ENCODE measurements around the gene MFN2.
"Not testable (repeated sequence)": the region's sequence is repeated elsewhere in the genome, so short reads cannot be mapped to it uniquely, and the experiment has no call there.

MFN2 gene

DNA sequence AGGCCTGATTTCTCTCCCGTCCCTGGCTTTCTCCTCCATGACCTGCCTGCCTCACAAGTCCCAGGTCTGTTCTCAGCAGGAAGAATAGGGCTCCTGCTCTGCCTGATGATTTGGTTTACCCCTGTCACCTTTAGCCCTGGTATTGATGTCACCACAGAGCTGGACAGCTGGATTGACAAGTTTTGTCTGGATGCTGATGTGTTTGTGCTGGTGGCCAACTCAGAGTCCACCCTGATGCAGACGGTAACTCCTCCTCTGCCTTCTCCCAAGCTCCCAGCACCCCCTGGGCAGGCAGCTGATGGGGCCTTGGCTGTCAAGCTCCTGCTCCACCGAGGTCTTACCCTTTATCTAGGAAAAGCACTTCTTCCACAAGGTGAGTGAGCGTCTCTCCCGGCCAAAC, 18.4 kb downstream of the MFN2 start:
- no peak overlapping the region for H3K27ac ChIP-seq (ENCODE audit: low read length)
- H3K36me3 ChIP-seq (ENCODE audit: control insufficient read depth in 2 of 2, insufficient read depth in 2 of 2, low read length in 2 of 2) = peaks cover 67 to 74% of the 10 kb centered on the region in 2 donors

DNA sequence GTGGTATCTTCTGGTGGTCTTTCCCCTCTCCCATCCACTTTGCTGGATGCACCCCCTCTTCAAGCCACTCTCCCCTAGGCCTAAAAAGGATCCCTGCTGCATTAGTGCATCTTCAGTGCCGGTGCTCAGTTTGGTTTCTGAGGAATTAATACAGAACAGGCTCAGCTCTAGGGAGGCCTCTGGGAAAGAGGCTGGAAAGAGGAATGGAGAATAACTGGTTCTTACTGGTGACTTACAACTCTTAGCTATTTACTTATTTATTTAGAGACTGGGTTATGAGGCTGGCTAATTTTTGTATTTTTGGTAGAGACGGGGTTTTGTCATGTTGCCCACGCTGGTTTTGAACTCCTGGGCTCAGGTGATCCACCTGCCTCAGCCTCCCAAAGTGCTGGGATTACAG, 19.0 kb downstream of the MFN2 start:
- H3K27me3 ChIP-seq (ENCODE audit: control insufficient read depth in 1 of 2, insufficient read depth in 2 of 2, low read length in 2 of 2) = no peaks in the 10 kb centered on the region
- H3K9me3 ChIP-seq (ENCODE audit: control insufficient read depth in 2 of 2, low read length in 2 of 2) = no peaks in the 10 kb centered on the region
- H3K4me3 ChIP-seq (ENCODE audit: low read length in 2 of 2) = no peak overlapping the region
- no peaks in the 10 kb centered on the region for H3K4me1 ChIP-seq (ENCODE audit: control insufficient read depth, insufficient read depth, low read length)
- no peak overlapping the region for H3K27ac ChIP-seq (ENCODE audit: low read length)
- H3K9ac ChIP-seq (ENCODE audit: low read length in 2 of 2) = no peak overlapping the region
- peaks cover 68 to 77% of the 10 kb centered on the region in 2 donors for H3K36me3 ChIP-seq (ENCODE audit: control insufficient read depth in 2 of 2, insufficient read depth in 2 of 2, low read length in 2 of 2)

More for the DNA sequence above, 18.4 kb downstream of the MFN2 start:
- H3K27me3 ChIP-seq (ENCODE audit: control insufficient read depth in 1 of 2, insufficient read depth in 2 of 2, low read length in 2 of 2) = no peaks in the 10 kb centered on the region
- H3K4me3 ChIP-seq (ENCODE audit: low read length in 2 of 2) = no peak overlapping the region
- H3K4me1 ChIP-seq (ENCODE audit: control insufficient read depth, insufficient read depth, low read length) = no peaks in the 10 kb centered on the region
- H3K9me3 ChIP-seq (ENCODE audit: control insufficient read depth in 2 of 2, low read length in 2 of 2) = no peaks in the 10 kb centered on the region
- no peak overlapping the region for H3K9ac ChIP-seq (ENCODE audit: low read length in 2 of 2)

DNA sequence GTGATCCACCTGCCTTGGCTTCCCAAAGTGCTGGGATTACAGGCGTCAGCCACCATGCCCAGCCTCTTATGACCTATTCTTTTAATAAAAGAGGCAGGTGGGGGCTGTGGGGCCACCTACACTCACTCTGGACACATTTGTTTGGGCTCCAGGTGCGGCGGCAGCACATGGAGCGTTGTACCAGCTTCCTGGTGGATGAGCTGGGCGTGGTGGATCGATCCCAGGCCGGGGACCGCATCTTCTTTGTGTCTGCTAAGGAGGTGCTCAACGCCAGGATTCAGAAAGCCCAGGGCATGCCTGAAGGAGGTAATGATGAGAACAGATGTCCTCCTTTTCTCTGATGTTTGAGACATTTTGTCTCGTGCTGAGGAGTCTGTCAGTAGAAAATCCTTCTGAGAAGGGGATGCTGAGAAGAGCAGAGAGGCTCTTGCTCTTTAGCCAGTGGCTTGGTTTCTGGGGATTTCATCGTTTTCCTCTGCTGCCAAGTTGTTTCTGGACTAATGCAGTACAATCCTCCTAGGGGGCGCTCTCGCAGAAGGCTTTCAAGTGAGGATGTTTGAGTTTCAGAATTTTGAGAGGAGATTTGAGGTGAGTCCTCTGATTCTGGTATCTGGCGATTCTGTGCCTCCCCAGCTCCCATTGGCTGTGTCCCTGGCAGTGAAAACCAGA, 21.1 kb downstream of the MFN2 start:
- Histone ChIP-seq H3K27ac (ENCODE audit: low read length) (no peak overlapping the region), H3K4me3 (ENCODE audit: low read length in 2 of 2) (no peak overlapping the region), H3K9me3 (ENCODE audit: control insufficient read depth in 2 of 2, low read length in 2 of 2) (no peaks in the 10 kb centered on the region), H3K4me1 (ENCODE audit: control insufficient read depth, insufficient read depth, low read length) (no peaks in the 10 kb centered on the region), H3K36me3 (ENCODE audit: control insufficient read depth in 2 of 2, insufficient read depth in 2 of 2, low read length in 2 of 2) (peaks cover 74 to 81% of the 10 kb centered on the region in 2 donors), H3K27me3 (ENCODE audit: control insufficient read depth in 1 of 2, insufficient read depth in 2 of 2, low read length in 2 of 2) (no peaks in the 10 kb centered on the region), H3K9ac (ENCODE audit: low read length in 2 of 2) (no peak overlapping the region)

DNA sequence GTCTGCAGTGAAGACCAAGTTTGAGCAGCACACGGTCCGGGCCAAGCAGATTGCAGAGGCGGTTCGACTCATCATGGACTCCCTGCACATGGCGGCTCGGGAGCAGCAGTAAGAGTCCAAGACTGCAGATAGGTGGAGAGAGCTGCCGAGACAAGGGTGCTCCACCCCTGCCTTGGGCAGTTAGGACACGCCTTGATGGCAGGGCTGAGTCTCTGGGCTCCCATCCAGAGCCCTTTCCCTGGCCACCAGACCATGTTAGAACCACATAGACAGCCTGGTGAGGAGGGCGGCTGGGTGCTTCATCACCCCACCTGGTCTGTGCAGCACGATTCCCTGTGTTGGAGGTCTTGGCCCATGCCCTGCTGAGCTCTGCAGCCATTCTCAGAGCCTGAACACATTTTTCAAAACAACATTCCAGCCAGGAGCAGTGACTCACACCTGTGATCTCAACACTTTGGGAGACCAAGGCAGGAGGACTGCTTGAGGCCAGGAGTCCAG, 21.8 kb downstream of the MFN2 start:
- H3K9me3 ChIP-seq (ENCODE audit: control insufficient read depth in 2 of 2, low read length in 2 of 2) = no peaks in the 10 kb centered on the region
- H3K4me3 ChIP-seq (ENCODE audit: low read length in 2 of 2) = no peak overlapping the region
- no peak overlapping the region for H3K9ac ChIP-seq (ENCODE audit: low read length in 2 of 2)
- H3K4me1 ChIP-seq (ENCODE audit: control insufficient read depth, insufficient read depth, low read length) = no peaks in the 10 kb centered on the region
- no peaks in the 10 kb centered on the region for H3K27me3 ChIP-seq (ENCODE audit: control insufficient read depth in 1 of 2, insufficient read depth in 2 of 2, low read length in 2 of 2)
- no peak overlapping the region for H3K27ac ChIP-seq (ENCODE audit: low read length)
- H3K36me3 ChIP-seq (ENCODE audit: control insufficient read depth in 2 of 2, insufficient read depth in 2 of 2, low read length in 2 of 2) = peaks cover 75 to 84% of the 10 kb centered on the region in 2 donors

DNA sequence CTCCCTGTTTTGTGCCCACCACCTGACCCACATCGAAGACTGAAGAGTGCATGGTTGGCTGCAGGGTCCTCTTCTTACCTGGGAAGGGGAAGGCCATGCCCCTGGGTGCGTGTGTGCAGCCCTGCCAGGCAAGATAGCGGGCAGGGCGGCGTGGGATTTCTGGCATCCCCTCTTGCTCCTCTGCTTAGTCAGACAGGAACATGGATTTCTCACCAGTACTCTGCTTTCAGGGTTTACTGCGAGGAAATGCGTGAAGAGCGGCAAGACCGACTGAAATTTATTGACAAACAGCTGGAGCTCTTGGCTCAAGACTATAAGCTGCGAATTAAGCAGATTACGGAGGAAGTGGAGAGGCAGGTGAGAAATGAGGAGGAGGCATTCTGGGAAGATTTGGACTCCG, 23.5 kb downstream of the MFN2 start:
- Histone ChIP-seq H3K27ac (ENCODE audit: low read length) (no peak overlapping the region), H3K4me3 (ENCODE audit: low read length in 2 of 2) (no peak overlapping the region), H3K27me3 (ENCODE audit: control insufficient read depth in 1 of 2, insufficient read depth in 2 of 2, low read length in 2 of 2) (no peaks in the 10 kb centered on the region), H3K9ac (ENCODE audit: low read length in 2 of 2) (no peak overlapping the region), H3K36me3 (ENCODE audit: control insufficient read depth in 2 of 2, insufficient read depth in 2 of 2, low read length in 2 of 2) (peaks cover 71 to 80% of the 10 kb centered on the region in 2 donors), H3K4me1 (ENCODE audit: control insufficient read depth, insufficient read depth, low read length) (no peaks in the 10 kb centered on the region), H3K9me3 (ENCODE audit: control insufficient read depth in 2 of 2, low read length in 2 of 2) (no peaks in the 10 kb centered on the region)

DNA sequence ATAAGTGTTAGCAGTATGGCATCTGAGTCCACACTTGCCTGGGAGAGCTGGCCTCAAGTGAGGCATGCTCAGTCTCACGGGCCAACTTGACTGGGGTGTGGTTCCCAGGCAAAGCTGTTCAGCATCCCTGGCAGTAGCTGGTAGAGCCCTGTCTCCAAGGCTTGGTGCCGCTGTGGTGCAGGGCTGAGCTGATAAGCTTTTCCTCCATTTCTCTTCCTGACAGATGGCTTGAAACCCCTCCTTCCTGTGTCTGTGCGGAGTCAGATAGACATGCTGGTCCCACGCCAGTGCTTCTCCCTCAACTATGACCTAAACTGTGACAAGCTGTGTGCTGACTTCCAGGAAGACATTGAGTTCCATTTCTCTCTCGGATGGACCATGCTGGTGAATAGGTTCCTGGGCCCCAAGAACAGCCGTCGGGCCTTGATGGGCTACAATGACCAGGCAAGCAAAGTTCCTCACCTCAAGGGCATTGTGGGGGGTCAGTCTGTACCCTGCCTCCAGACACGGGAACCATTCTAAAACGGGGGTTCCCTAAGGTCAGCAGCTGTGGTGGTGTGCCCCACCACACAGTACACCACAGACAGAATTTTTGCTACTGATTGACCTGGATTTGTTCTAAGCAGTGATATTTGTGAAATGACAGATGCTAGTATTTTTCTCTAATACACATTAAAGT, 25.4 kb downstream of the MFN2 start:
- Histone ChIP-seq H3K27me3 (ENCODE audit: control insufficient read depth in 1 of 2, insufficient read depth in 2 of 2, low read length in 2 of 2) (no peaks in the 10 kb centered on the region), H3K4me1 (ENCODE audit: control insufficient read depth, insufficient read depth, low read length) (no peaks in the 10 kb centered on the region), H3K4me3 (ENCODE audit: low read length in 2 of 2) (no peak overlapping the region), H3K9ac (ENCODE audit: low read length in 2 of 2) (no peak overlapping the region), H3K9me3 (ENCODE audit: control insufficient read depth in 2 of 2, low read length in 2 of 2) (no peaks in the 10 kb centered on the region), H3K27ac (ENCODE audit: low read length) (peak overlapping the region; percentile 24), H3K36me3 (ENCODE audit: control insufficient read depth in 2 of 2, insufficient read depth in 2 of 2, low read length in 2 of 2) (peaks cover 76 to 80% of the 10 kb centered on the region in 2 donors)

DNA sequence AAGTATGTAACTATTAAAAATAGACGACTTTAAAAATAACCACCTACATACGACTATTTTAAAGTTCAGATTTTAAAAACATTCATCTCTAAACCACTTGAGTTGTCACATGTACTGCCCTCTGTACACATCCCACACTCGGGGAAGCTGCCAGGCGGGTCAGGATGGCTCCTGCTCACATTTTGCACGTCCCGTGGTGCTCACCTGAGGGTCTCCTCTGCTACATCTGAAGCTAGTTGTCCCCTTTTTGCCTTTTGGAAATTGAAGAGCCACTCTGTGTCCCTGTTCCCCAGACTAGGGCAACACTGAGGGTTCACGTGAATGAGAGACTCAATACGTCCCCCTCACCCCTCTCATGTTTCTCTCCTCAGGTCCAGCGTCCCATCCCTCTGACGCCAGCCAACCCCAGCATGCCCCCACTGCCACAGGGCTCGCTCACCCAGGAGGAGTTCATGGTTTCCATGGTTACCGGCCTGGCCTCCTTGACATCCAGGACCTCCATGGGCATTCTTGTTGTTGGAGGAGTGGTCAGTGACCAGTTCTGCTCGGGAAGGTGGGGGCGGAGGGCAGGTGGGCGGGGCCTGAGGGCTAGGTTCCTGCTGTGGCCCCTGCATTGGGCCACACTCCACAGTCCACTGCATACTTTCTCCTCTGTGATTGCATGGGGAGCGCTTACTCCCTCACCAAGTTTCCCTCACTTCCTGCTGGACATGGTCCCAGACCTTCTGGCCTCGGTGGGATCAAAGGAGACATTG, 26.1 kb downstream of the MFN2 start:
- Histone ChIP-seq H3K36me3 (ENCODE audit: control insufficient read depth in 2 of 2, insufficient read depth in 2 of 2, low read length in 2 of 2) (peaks cover 81 to 82% of the 10 kb centered on the region in 2 donors), H3K27me3 (ENCODE audit: control insufficient read depth in 1 of 2, insufficient read depth in 2 of 2, low read length in 2 of 2) (no peaks in the 10 kb centered on the region), H3K4me3 (ENCODE audit: low read length in 2 of 2) (no peak overlapping the region), H3K9me3 (ENCODE audit: control insufficient read depth in 2 of 2, low read length in 2 of 2) (no peaks in the 10 kb centered on the region), H3K9ac (ENCODE audit: low read length in 2 of 2) (no peak overlapping the region), H3K27ac (ENCODE audit: low read length) (no peak overlapping the region), H3K4me1 (ENCODE audit: control insufficient read depth, insufficient read depth, low read length) (no peaks in the 10 kb centered on the region)

DNA sequence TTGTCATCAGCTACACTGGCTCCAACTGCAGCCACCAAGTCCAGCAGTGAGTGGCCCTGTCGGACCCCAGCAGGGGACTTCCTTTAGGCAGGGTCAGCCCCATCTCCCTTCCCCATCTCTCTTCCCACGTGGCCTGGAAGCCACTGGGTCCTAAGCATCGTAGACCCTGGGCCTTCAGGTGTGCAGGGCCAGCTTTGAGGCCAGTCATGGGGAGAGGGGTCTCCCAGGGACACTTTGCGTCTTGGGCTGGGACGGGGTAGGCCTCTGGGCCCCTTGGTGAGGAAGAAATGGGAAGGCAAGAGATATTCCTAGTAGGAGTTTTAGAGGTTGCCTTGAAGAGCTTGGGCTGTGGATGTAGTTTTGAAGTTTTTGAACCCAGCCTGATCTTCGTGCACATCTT, 27.0 kb downstream of the MFN2 start:
- H3K9ac ChIP-seq (ENCODE audit: low read length in 2 of 2) = no peak overlapping the region
- H3K36me3 ChIP-seq (ENCODE audit: control insufficient read depth in 2 of 2, insufficient read depth in 2 of 2, low read length in 2 of 2) = peaks cover 81 to 82% of the 10 kb centered on the region in 2 donors
- no peaks in the 10 kb centered on the region for H3K4me1 ChIP-seq (ENCODE audit: control insufficient read depth, insufficient read depth, low read length)
- no peaks in the 10 kb centered on the region for H3K27me3 ChIP-seq (ENCODE audit: control insufficient read depth in 1 of 2, insufficient read depth in 2 of 2, low read length in 2 of 2)
- no peak overlapping the region for H3K27ac ChIP-seq (ENCODE audit: low read length)
- H3K9me3 ChIP-seq (ENCODE audit: control insufficient read depth in 2 of 2, low read length in 2 of 2) = no peaks in the 10 kb centered on the region
- no peak overlapping the region for H3K4me3 ChIP-seq (ENCODE audit: low read length in 2 of 2)

DNA sequence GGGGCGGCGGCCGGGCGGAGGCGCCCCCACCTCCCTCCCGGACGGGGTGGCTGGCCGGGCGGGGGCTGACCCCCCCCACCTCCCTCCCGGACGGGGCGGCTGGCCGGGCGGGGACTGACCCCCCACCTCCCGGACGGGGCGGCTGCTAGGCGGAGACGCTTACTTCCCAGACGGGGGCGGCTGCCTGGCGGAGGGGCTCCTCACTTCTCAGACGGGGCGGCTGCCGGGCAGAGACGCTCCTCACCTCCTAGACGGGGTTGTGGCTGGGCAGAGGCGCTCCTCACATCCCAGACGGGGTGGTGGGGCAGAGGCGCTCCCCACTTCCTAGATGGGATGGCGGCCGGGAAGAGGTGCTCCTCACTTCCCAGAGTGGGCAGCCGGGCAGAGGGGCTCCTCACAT, 28.1 kb downstream of the MFN2 start:
- not testable (repeated sequence) for H3K4me3 ChIP-seq (ENCODE audit: low read length in 2 of 2); H3K9me3 ChIP-seq (ENCODE audit: control insufficient read depth in 2 of 2, low read length in 2 of 2); H3K27ac ChIP-seq (ENCODE audit: low read length); H3K4me1 ChIP-seq (ENCODE audit: control insufficient read depth, insufficient read depth, low read length); H3K27me3 ChIP-seq (ENCODE audit: control insufficient read depth in 1 of 2, insufficient read depth in 2 of 2, low read length in 2 of 2); H3K9ac ChIP-seq (ENCODE audit: low read length in 2 of 2)
- H3K36me3 ChIP-seq (ENCODE audit: control insufficient read depth in 2 of 2, insufficient read depth in 2 of 2, low read length in 2 of 2) = peaks cover 79 to 80% of the 10 kb centered on the region in 2 donors

DNA sequence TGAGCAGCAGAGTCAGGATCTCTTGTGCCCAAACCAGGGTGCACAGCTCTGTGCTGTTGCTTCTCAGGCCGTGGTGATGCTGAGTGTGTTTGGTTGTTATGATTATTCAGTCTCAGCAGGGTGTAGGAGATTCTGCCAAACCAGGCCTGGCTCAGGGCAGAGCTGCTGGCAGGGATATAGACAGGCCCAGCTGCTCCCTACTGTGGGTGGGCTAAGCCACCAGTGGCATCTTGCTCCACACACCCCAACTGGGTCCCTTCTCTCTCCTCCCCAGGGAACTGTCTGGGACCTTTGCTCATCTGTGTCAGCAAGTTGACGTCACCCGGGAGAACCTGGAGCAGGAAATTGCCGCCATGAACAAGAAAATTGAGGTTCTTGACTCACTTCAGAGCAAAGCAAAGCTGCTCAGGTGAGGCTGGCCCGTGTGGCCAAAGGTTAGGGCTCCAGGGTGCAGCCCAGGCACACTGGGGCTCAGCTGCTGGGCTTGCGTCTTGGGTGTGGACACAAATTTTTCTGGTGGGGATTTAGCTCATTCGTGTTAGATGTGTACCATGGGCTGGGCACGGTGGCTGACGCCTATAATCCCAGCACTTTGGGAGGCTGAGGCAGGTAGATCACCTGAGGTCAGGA, 29.2 kb downstream of the MFN2 start:
- Histone ChIP-seq H3K27ac (ENCODE audit: low read length) (no peak overlapping the region), H3K9me3 (ENCODE audit: control insufficient read depth in 2 of 2, low read length in 2 of 2) (no peaks in the 10 kb centered on the region), H3K36me3 (ENCODE audit: control insufficient read depth in 2 of 2, insufficient read depth in 2 of 2, low read length in 2 of 2) (peaks cover 72 to 73% of the 10 kb centered on the region in 2 donors), H3K27me3 (ENCODE audit: control insufficient read depth in 1 of 2, insufficient read depth in 2 of 2, low read length in 2 of 2) (no peaks in the 10 kb centered on the region), H3K9ac (ENCODE audit: low read length in 2 of 2) (no peak overlapping the region), H3K4me3 (ENCODE audit: low read length in 2 of 2) (no peak overlapping the region), H3K4me1 (ENCODE audit: control insufficient read depth, insufficient read depth, low read length) (no peaks in the 10 kb centered on the region)

Data from stomach smooth muscle (tissue), 2 donors.